EL (cell line): ENCODE data around the gene DDX18.

Source experiments
- DNase-seq: peaks from one replicate; pipeline ENCODE4 v3.0.0-alpha.2; 2016

The DDX18 gene

GRCh38 chr2:117835990-117836760 lies 21.7 kb downstream of the DDX18 start:
- peak; percentile 81 for DNase-seq

GRCh38 chr2:117845304-117845703 lies 30.8 kb downstream of the DDX18 start:
- no peak for DNase-seq

- no peak for DNase-seq
Measured at GRCh38 chr2:117850015-117850414, 35.5 kb downstream of the DDX18 start.

GRCh38 chr2:117850461-117850860 lies 36.0 kb downstream of the DDX18 start:
- no peak for DNase-seq

- no peak for DNase-seq
Measured at GRCh38 chr2:117851969-117852368, 37.5 kb downstream of the DDX18 start.

GRCh38 chr2:117853316-117853715 lies 38.8 kb downstream of the DDX18 start:
- DNase-seq, result no peak

GRCh38 chr2:117853873-117854272 lies 39.4 kb downstream of the DDX18 start:
- no peak for DNase-seq

GRCh38 chr2:117854610-117855009 lies 40.1 kb downstream of the DDX18 start:
- DNase-seq, result no peak

GRCh38 chr2:117855886-117856285 lies 41.4 kb downstream of the DDX18 start:
- DNase-seq, result peak; percentile 50

- peak; percentile 99 for DNase-seq
Measured at GRCh38 chr2:117856415-117857210, 42.1 kb downstream of the DDX18 start.

GRCh38 chr2:117858336-117858735 lies 43.8 kb downstream of the DDX18 start:
- DNase-seq, result peak; percentile 36

- DNase-seq, result no peak
Measured at GRCh38 chr2:117858892-117859531, 44.5 kb downstream of the DDX18 start.

GRCh38 chr2:117859532-117859911 lies 45.0 kb downstream of the DDX18 start:
- no peak for DNase-seq

GRCh38 chr2:117859924-117860647 lies 45.6 kb downstream of the DDX18 start:
- no peak for DNase-seq

- no peak for DNase-seq
Measured at GRCh38 chr2:117862459-117862858, 48.0 kb downstream of the DDX18 start.

- DNase-seq, result no peak
Measured at GRCh38 chr2:117875786-117876185, 61.3 kb downstream of the DDX18 start.

GRCh38 chr2:117879003-117879402 lies 64.5 kb downstream of the DDX18 start:
- DNase-seq, result no peak
